Measurements from ENCODE around the gene CTAGE6.
A peak's percentile ranks its signal among the peaks of the same experiment; 100 is the strongest.
"Not testable (repeated sequence)": the region's sequence is repeated elsewhere in the genome, so short reads cannot be mapped to it uniquely, and the experiment has no call there.

The CTAGE6 gene

GRCh38 chr7:143737037-143737819 is 20.3 kb downstream of the CTAGE6 start:
- peak; percentile 81 for DNase-seq (ENCODE audit: low read depth)
- TF ChIP-seq CTCF (IDR thresholded peaks at IDR 0.05; ENCODE audit: low read length, missing control alignments) = peak; percentile 71
- not testable (repeated sequence) for H3K4me3 ChIP-seq (replicated peaks; ENCODE audit: low read depth, low read length)

GRCh38 chr7:143735962-143736361 is 21.5 kb downstream of the CTAGE6 start:
- no peak for DNase-seq (ENCODE audit: low read depth)
- TF ChIP-seq CTCF (IDR thresholded peaks at IDR 0.05; ENCODE audit: low read length, missing control alignments) = no peak
- no peak overlapping the region for H3K4me3 ChIP-seq (replicated peaks; ENCODE audit: low read depth, low read length)

GRCh38 chr7:143733876-143734275 is 23.6 kb downstream of the CTAGE6 start:
- DNase-seq (ENCODE audit: low read depth) = no peak
- H3K4me3 ChIP-seq (replicated peaks; ENCODE audit: low read depth, low read length) = no peak overlapping the region
- no peak for TF ChIP-seq CTCF (IDR thresholded peaks at IDR 0.05; ENCODE audit: low read length, missing control alignments)

GRCh38 chr7:143728333-143728862 is 29.1 kb downstream of the CTAGE6 start:
- no peak for TF ChIP-seq CTCF (IDR thresholded peaks at IDR 0.05; ENCODE audit: low read length, missing control alignments)
- no peak overlapping the region for H3K4me3 ChIP-seq (replicated peaks; ENCODE audit: low read depth, low read length)

GRCh38 chr7:143727561-143727960 is 29.9 kb downstream of the CTAGE6 start:
- not testable (repeated sequence) for DNase-seq (ENCODE audit: low read depth); H3K4me3 ChIP-seq (replicated peaks; ENCODE audit: low read depth, low read length)

More at GRCh38 chr7:143728333-143728862, 29.1 kb downstream of the CTAGE6 start:
- no peak for DNase-seq (ENCODE audit: low read depth)

- DNase-seq (ENCODE audit: low read depth); H3K4me3 ChIP-seq (replicated peaks; ENCODE audit: low read depth, low read length): not testable (repeated sequence)
Observed at GRCh38 chr7:143726143-143726542, 31.4 kb downstream of the CTAGE6 start.

GRCh38 chr7:143720335-143720734 is 37.2 kb downstream of the CTAGE6 start:
- not testable (repeated sequence) for DNase-seq (ENCODE audit: low read depth); H3K4me3 ChIP-seq (replicated peaks; ENCODE audit: low read depth, low read length)

- not testable (repeated sequence) for DNase-seq (ENCODE audit: low read depth); H3K4me3 ChIP-seq (replicated peaks; ENCODE audit: low read depth, low read length)
Observed at GRCh38 chr7:143715543-143716193, 41.8 kb downstream of the CTAGE6 start.

- not testable (repeated sequence) for DNase-seq (ENCODE audit: low read depth); H3K4me3 ChIP-seq (replicated peaks; ENCODE audit: low read depth, low read length)
Observed at GRCh38 chr7:143714581-143715454, 42.7 kb downstream of the CTAGE6 start.

- not testable (repeated sequence) for DNase-seq (ENCODE audit: low read depth); H3K4me3 ChIP-seq (replicated peaks; ENCODE audit: low read depth, low read length)
Observed at GRCh38 chr7:143712381-143712780, 45.1 kb downstream of the CTAGE6 start.

- not testable (repeated sequence) for H3K4me3 ChIP-seq (replicated peaks; ENCODE audit: low read depth, low read length); DNase-seq (ENCODE audit: low read depth)
Observed at GRCh38 chr7:143711727-143712324, 45.7 kb downstream of the CTAGE6 start.

- DNase-seq (ENCODE audit: low read depth); H3K4me3 ChIP-seq (replicated peaks; ENCODE audit: low read depth, low read length): not testable (repeated sequence)
Observed at GRCh38 chr7:143709895-143710294, 47.6 kb downstream of the CTAGE6 start.

All from fibroblast of pulmonary artery (primary cell).